ENCODE data around the gene APOBEC3B.
"Not testable (repeated sequence)": the region's sequence is repeated elsewhere in the genome, so short reads cannot be mapped to it uniquely, and the experiment has no call there.

APOBEC3B gene

DNA sequence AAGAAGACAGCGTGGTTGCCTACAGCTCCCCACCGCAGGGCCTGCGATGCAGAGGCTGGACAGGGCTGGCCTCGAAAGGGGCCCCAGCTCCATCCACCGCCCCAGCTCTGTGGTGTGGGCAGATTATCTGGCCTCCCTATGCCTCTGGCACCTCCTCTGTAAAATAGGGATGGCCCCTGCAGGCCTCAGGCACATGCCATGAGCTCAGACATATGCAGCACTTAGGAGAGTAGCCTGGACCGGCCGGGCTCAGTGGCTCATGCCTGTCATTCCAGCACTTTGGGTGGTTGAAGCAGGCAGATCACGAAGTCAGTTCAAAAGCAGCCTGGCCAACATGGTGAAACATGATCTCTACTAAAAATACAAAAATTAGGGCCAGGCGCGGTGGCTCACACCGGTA is 46.1 kb downstream of the APOBEC3B start:
- DNase-seq (ENCODE audit: low spot score) (no peak), FAIRE-seq (no peak)

DNA sequence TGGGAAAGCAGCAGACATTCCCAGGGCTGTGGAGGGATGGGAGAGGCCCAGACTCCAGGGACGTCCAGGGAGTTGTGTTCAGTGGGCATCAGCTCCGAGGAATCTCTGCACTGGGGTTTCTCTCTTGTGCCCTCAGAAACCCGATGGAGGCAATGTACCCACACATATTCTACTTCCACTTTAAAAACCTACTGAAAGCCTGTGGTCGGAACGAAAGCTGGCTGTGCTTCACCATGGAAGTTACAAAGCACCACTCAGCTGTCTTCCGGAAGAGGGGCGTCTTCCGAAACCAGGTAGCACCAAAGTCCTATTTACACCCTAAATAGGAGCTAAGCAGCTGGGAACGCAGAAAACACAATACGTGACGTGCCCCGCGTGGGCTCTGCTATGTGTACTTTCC is 47.1 kb downstream of the APOBEC3B start:
- FAIRE-seq (no peak), DNase-seq (ENCODE audit: low spot score) (no peak)

DNA sequence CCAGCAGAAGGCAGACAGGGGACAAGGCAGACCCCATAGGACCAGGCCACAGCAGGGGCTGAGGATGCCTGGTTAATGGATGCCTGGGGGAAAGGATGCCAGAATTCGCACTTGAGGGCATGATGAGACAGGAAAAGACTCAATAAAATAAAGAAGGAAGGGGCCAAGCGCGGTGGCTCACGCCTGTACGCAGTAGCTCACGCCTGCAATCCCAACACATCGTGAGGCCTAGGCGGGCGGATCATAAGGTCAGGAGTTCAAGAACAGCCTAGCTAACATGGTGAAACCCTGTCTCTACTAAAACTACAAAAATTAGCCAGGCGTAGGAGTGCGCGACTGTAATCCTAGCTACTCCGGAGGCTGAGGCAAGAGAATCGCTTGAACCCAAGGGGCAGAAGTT is 48.6 kb downstream of the APOBEC3B start:
- FAIRE-seq (no peak), DNase-seq (ENCODE audit: low spot score) (no peak)

DNA sequence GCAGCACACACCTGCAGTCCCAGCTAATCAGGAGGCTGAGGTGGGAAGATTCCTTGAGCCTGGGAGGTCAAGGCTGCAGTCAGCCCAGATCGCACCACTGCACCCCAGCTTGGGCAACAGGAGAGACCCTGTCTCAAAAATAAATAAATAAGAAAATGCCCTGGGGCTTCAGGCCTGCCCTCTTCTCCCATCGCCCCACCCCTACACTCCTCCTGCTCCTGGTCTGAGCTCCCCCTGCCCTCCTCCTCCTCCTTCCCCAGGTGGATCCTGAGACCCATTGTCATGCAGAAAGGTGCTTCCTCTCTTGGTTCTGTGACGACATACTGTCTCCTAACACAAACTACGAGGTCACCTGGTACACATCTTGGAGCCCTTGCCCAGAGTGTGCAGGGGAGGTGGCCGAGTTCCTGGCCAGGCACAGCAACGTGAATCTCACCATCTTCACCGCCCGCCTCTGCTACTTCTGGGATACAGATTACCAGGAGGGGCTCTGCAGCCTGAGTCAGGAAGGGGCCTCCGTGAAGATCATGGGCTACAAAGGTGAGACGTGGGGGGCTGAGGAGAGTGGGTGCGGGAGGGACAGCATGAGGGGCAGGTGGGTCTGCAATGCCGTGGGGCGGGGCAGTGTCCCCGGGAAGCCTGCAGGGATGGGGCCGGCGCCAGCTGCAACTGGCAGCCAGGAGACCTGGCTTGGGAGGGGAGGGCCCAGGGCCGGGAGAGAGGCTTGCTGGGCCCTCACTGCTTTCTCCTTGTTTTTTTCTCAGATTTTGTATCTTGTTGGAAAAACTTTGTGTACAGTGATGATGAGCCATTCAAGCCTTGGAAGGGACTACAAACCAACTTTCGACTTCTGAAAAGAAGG is 49.5 kb downstream of the APOBEC3B start:
- FAIRE-seq = not testable (repeated sequence)

DNA sequence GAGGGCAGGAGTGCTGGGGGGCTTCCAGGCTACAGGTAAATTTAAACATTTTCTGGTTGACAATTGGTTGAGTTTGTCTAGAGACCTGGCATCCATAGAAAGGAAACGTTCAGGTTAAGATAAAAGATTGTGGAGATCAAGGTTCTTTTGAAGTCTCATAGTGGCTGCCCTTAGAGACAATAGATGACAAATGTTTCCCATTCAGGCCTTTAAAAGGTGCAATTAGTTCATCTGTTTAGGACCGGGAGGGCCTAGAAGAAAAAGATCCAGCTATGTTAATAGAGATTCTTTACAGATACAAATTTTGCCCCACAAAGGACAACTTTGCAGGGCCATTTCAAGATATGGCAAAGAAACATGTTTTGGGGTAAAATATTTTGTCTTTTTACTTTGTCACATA is 54.9 kb downstream of the APOBEC3B start:
- not testable (repeated sequence) for DNase-seq (ENCODE audit: low spot score); FAIRE-seq

More for the DNA sequence above, 49.5 kb downstream of the APOBEC3B start:
- not testable (repeated sequence) for DNase-seq (ENCODE audit: low spot score)

DNA sequence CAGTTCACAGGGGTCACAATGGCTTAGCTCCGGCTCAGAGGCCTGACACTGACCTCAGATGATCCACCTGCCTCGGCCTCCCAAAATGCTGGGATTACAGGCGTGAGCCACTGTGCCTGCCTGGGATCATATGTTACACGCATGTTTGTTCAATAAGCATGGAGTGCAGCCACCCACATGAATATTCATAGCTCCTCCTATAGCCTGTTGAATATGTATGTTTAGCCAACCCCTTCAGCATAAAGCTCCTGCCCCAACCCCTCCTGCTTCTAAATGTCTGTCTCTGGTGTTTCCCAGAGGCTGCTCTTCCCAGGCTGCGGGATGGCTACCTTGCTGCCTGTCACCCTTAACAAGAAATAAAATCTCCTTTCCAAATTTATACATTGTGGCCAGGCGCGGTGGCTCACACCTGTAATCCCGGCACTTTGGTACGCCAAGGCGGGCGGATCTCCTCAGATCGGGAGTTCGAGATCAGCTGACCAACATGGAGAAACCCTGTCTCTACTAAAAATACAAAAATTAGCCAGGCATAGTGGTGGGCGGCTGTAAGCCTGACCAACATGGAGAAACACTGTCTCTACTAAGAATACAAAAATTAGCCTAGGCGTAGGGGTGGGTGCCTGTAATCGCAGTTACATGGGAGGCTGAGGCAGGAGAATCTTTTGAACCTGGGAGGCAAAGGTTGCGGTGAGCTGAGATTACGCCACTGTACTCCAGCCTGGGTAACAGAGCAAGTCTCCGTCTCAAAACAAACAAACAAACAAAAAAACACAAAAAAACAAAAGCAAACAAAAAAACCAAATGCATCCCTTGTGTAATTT is 57.4 kb downstream of the APOBEC3B start:
- FAIRE-seq (no peak), DNase-seq (ENCODE audit: low spot score) (no peak)

DNA sequence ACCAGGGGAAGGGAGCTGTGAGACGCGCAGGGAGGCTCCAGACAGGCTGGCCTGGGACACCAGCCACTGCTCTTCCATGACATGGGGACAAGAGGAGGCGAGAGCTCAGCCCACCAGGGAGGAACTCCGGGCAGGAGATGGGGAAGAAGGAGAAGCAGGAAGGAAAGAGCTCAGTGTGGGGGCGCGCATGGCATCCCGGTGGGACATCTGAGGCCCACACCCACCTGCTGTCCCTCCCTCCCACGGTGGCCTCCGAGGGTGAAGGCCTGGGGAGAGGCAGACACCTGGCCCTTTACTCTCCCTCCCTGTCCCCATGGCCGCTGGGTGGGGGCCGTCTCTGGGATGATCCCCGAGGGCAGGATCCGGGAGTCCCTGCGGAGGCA is 58.0 kb downstream of the APOBEC3B start:
- not testable (repeated sequence) for FAIRE-seq; DNase-seq (ENCODE audit: low spot score)

DNA sequence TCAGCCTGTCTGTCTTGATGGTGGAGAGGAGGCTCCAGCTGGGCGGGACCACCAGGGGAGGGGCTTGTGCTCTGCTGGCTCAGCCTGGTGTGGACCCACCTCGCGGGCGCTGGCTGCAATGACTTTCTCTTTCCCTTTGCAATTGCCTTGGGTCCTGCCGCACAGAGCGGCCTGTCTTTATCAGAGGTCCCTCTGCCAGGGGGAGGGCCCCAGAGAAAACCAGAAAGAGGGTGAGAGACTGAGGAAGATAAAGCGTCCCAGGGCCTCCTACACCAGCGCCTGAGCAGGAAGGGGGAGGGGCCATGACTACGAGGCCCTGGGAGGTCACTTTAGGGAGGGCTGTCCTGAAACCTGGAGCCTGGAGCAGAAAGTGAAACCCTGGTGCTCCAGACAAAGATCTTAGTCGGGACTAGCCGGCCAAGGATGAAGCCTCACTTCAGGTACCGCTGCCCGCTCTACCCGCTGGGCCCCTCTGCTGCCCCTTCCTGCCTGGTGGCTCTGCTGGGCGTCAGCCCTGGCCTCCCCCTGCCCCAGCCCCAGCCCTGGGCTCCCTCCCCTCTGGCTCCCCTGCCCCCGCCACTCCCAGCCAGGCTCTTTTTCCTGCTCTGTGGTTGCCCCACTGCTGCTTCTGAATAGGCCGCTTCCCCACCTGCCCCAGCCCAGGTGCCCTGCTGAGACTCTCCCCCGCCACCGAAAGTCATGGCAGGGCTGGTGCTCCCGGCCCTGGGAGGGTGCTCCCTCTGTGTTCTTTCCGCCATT is 58.6 kb downstream of the APOBEC3B start, which contains the start of gene APOBEC3F:
Gene APOBEC3F (plus strand): TSS at position 327 of the 759 bp plus-strand sequence. CDS start 97 bp downstream, at position 424.
- DNase-seq (ENCODE audit: low spot score) = peak; percentile 42

DNA sequence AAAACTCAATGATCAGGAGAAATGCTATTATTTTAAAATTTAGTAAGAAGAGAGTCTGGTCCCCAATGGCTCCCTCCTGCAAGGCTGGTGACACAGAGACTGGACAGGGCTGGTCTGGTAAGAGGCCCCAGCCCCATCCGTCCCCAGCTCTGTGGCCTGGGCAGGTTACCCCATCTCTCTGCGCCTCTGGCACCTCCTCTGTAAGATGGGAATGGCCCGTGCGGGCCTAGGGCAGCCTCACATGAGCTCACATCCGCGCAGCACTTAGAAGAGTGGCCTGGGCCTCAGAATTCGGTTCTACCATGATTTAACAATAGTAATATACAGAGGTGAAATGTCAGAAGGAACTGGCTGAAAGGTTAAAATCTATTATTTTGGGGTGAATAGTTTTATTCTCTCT is 59.8 kb downstream of the APOBEC3B start:
- FAIRE-seq = no peak

More for the DNA sequence above, 58.6 kb downstream of the APOBEC3B start, which contains the start of gene APOBEC3F:
- peak; percentile 65 for FAIRE-seq

More for the DNA sequence above, 59.8 kb downstream of the APOBEC3B start:
- DNase-seq (ENCODE audit: low spot score) = no peak
